Rectal smooth muscle tissue (tissue), 1 donor: ENCODE results near the gene ADGRV1.
"Not testable (repeated sequence)": the region's sequence is repeated elsewhere in the genome, so short reads cannot be mapped to it uniquely, and the experiment has no call there.

Experiments
- H3K27ac ChIP-seq: one replicate; pipeline ENCODE4 v1.7.0; 2013; ENCODE audit warnings: low read depth, low read length, inconsistent platforms
- H3K27me3 ChIP-seq: one replicate; pipeline ENCODE4 v1.7.0; 2013; ENCODE audit warnings: low read length; ENCODE audit not compliant: control insufficient read depth, insufficient read depth
- H3K36me3 ChIP-seq: one replicate; pipeline ENCODE4 v1.7.0; 2013; ENCODE audit warnings: low read length; ENCODE audit not compliant: control insufficient read depth, insufficient read depth
- H3K4me1 ChIP-seq: one replicate; pipeline ENCODE4 v1.7.0; 2013; ENCODE audit warnings: low read length; ENCODE audit not compliant: control insufficient read depth, insufficient read depth
- H3K4me3 ChIP-seq: one replicate; pipeline ENCODE4 v1.7.0; 2013; ENCODE audit warnings: low read length
- H3K9ac ChIP-seq: one replicate; pipeline ENCODE4 v1.7.0; 2013; ENCODE audit warnings: low read length

ADGRV1 gene

DNA sequence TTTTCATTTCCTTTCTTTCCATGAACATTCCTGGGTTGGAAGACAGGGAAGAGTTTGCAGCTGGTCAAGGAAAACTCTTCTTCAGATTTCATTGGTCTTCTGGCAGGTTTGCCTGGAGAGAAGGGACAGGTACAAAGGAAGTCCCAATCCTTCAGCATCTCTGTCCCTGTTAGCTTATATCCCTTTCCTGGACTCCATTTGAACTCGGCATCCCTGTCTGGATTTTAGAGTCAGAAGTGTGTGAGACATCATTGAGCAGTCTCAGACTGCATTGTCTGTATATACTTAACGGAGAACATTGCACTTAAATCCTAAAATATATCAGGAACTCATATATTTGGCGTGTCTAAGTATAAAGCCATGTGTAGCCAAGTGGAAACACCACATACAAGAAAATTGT lies 54.9 kb downstream of the ADGRV1 start:
- Histone ChIP-seq H3K27ac (no peak overlapping the region), H3K4me3 (no peak overlapping the region), H3K9ac (no peak overlapping the region), H3K27me3 (no peaks in the 10 kb centered on the region), H3K4me1 (no peaks in the 10 kb centered on the region), H3K36me3 (no peaks in the 10 kb centered on the region)

GRCh38 chr5:90613918-90614504 lies 55.4 kb downstream of the ADGRV1 start:
- Histone ChIP-seq H3K27me3 (no peaks in the 10 kb centered on the region), H3K36me3 (no peaks in the 10 kb centered on the region), H3K27ac (no peak overlapping the region), H3K4me1 (no peaks in the 10 kb centered on the region), H3K9ac (no peak overlapping the region), H3K4me3 (no peak overlapping the region)

GRCh38 chr5:90615355-90615754 lies 56.8 kb downstream of the ADGRV1 start:
- no peaks in the 10 kb centered on the region for H3K27me3 ChIP-seq
- H3K9ac ChIP-seq, result no peak overlapping the region
- H3K4me1 ChIP-seq, result no peaks in the 10 kb centered on the region
- no peaks in the 10 kb centered on the region for H3K36me3 ChIP-seq
- H3K27ac ChIP-seq, result no peak overlapping the region
- H3K4me3 ChIP-seq, result no peak overlapping the region

- Histone ChIP-seq H3K36me3 (no peaks in the 10 kb centered on the region), H3K27me3 (no peaks in the 10 kb centered on the region), H3K4me1 (no peaks in the 10 kb centered on the region), H3K9ac (no peak overlapping the region), H3K4me3 (no peak overlapping the region), H3K27ac (no peak overlapping the region)
Measured at GRCh38 chr5:90618071-90618470, 59.5 kb downstream of the ADGRV1 start.

DNA sequence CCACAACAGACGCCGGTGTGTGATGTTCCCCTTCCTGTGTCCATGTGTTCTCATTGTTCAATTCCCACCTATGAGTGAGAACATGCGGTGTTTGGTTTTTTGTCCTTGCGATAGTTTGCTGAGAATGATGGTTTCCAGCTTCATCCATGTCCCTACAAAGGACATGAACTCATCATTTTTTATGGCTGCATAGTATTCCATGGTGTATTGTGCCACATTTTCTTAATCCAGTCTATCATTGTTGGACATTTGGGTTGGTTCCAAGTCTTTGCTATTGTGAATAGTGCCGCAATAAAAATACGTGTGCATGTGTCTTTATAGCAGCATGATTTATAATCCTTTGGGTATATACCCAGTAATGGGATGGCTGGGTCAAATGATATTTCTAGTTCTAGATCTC lies 61.2 kb downstream of the ADGRV1 start:
- not testable (repeated sequence) for H3K4me3 ChIP-seq, H3K9ac ChIP-seq, H3K27ac ChIP-seq, H3K27me3 ChIP-seq, H3K4me1 ChIP-seq, H3K36me3 ChIP-seq

- H3K9ac ChIP-seq, result no peak overlapping the region
- no peak overlapping the region for H3K4me3 ChIP-seq
- no peaks in the 10 kb centered on the region for H3K4me1 ChIP-seq
- no peak overlapping the region for H3K27ac ChIP-seq
- H3K36me3 ChIP-seq, result no peaks in the 10 kb centered on the region
- no peaks in the 10 kb centered on the region for H3K27me3 ChIP-seq
Measured at GRCh38 chr5:90621848-90622247, 63.3 kb downstream of the ADGRV1 start.

- Histone ChIP-seq H3K4me1 (no peaks in the 10 kb centered on the region), H3K36me3 (no peaks in the 10 kb centered on the region), H3K4me3 (no peak overlapping the region), H3K9ac (no peak overlapping the region), H3K27ac (no peak overlapping the region), H3K27me3 (no peaks in the 10 kb centered on the region)
Measured at GRCh38 chr5:90626493-90626892, 67.9 kb downstream of the ADGRV1 start.

DNA sequence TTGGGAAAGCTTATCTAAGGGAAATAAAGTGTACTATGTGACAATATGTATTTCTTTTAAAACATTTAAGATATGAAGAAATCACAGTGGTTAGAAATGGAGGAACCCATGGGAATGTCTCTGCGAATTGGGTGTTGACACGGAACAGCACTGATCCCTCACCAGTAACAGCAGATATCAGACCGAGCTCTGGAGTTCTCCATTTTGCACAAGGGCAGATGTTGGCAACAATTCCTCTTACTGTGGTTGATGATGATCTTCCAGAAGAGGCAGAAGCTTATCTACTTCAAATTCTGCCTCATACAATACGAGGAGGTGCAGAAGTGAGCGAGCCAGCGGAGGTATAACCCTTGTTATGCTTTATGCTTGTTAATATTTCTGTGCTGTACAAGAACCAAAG lies 69.9 kb downstream of the ADGRV1 start:
- H3K27me3 ChIP-seq, result no peaks in the 10 kb centered on the region
- no peaks in the 10 kb centered on the region for H3K4me1 ChIP-seq
- H3K27ac ChIP-seq, result no peak overlapping the region
- no peaks in the 10 kb centered on the region for H3K36me3 ChIP-seq
- no peak overlapping the region for H3K9ac ChIP-seq
- no peak overlapping the region for H3K4me3 ChIP-seq

- no peak overlapping the region for H3K4me3 ChIP-seq
- no peaks in the 10 kb centered on the region for H3K27me3 ChIP-seq
- no peak overlapping the region for H3K9ac ChIP-seq
- H3K27ac ChIP-seq, result no peak overlapping the region
- no peaks in the 10 kb centered on the region for H3K4me1 ChIP-seq
- H3K36me3 ChIP-seq, result no peaks in the 10 kb centered on the region
Measured at GRCh38 chr5:90632791-90633190, 74.2 kb downstream of the ADGRV1 start.

DNA sequence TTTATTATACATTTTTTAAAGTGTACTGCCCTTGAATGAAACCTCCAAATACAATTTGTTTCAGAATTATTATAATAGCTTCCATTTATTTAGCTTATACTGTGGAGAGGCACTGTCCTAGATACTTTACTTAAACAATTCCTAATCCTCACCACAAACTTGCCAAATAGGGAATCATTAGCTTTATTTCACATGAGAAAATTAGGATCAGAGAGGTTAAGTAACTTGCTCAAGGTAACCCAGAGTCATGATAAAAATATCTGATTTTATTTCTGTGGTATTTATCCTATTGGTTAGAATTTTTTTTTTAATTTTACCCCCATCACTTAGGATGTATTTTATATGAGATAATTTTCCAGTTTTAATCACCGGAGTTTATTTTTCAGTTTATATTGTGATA lies 78.4 kb downstream of the ADGRV1 start:
- H3K4me1 ChIP-seq, result no peaks in the 10 kb centered on the region
- H3K27ac ChIP-seq, result no peak overlapping the region
- H3K4me3 ChIP-seq, result no peak overlapping the region
- H3K9ac ChIP-seq, result no peak overlapping the region
- H3K27me3 ChIP-seq, result no peaks in the 10 kb centered on the region
- no peaks in the 10 kb centered on the region for H3K36me3 ChIP-seq

GRCh38 chr5:90637731-90638130 lies 79.1 kb downstream of the ADGRV1 start:
- H3K27me3 ChIP-seq, result no peaks in the 10 kb centered on the region
- no peak overlapping the region for H3K9ac ChIP-seq
- no peaks in the 10 kb centered on the region for H3K4me1 ChIP-seq
- H3K27ac ChIP-seq, result no peak overlapping the region
- H3K4me3 ChIP-seq, result no peak overlapping the region
- H3K36me3 ChIP-seq, result no peaks in the 10 kb centered on the region

GRCh38 chr5:90638878-90639277 lies 80.3 kb downstream of the ADGRV1 start:
- Histone ChIP-seq H3K9ac (no peak overlapping the region), H3K4me1 (no peaks in the 10 kb centered on the region), H3K4me3 (no peak overlapping the region), H3K27me3 (no peaks in the 10 kb centered on the region), H3K36me3 (no peaks in the 10 kb centered on the region), H3K27ac (no peak overlapping the region)

DNA sequence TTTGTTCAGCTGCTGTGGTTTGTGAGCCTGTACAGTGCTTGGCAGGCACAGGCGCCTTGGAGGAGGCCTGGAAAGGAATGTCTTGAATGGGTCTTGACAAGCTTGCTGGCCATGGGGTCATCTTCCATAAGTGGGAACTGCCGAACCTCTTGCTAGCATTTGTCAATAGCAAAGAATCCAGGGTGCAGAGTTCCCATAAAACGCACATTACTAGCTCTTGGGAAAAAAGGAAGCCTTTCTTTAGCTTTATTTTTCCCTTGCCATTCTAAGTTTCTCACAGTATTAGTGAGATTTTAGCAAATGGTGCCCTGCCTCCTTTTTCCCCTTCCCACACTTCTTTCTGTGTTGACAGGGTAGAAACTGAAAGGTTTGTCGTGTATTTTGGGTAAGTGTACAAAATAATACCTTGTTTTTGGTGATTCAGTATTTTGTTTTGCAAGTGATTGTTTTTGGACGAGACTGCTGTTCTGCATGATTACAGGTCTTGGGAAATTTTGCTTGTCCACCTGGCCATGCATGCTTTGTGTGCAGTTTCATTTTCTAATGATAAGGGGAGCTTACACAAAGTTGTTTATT lies 82.0 kb downstream of the ADGRV1 start:
- Histone ChIP-seq H3K4me3 (no peak overlapping the region), H3K36me3 (no peaks in the 10 kb centered on the region), H3K4me1 (no peaks in the 10 kb centered on the region), H3K27ac (no peak overlapping the region), H3K9ac (no peak overlapping the region), H3K27me3 (no peaks in the 10 kb centered on the region)
